Measurements from ENCODE around the gene TMEM19. TPM values are rescaled to one million over a fixed set of nuclear protein-coding genes. Genes with fewer than 3 reads are reported as not detected.

The TMEM19 gene
- total RNA-seq, 1 experiment from 2014 or later = 17.3 TPM

- no peak overlapping the region for H2AK5ac ChIP-seq (ENCODE audit: insufficient read length, low read length)
- H3K23ac ChIP-seq (ENCODE audit: insufficient read length, low read depth, low read length) = no peak overlapping the region
- H3K27ac ChIP-seq (ENCODE audit: insufficient read length, low read depth, low read length) = no peak overlapping the region
- H3K18ac ChIP-seq (ENCODE audit: insufficient read length, low read depth, low read length) = no peak overlapping the region
- H2BK15ac ChIP-seq (ENCODE audit: low read depth, low read length) = no peak overlapping the region
- no peak overlapping the region for H2AFZ ChIP-seq (ENCODE audit: low read length)
- no peak for DNase-seq
- Mint-ChIP-seq H3K9me3 (no peaks in the 10 kb centered on the region), H3K27ac (no peak overlapping the region), H3K36me3 (ENCODE audit: insufficient read depth in 1 of 3, low read depth in 3 of 3) (no peaks in the 10 kb centered on the region), H3K4me3 (no peak overlapping the region), H3K4me1 (peaks cover under 1% of the 10 kb centered on the region in 2 experiments; a peak in 3 of 4 replicates), H3K27me3 (ENCODE audit: low read depth) (no peaks in the 10 kb centered on the region)
- no peak overlapping the region for H3T11ph ChIP-seq (ENCODE audit: low read length)
- no peak overlapping the region for H3K4me2 ChIP-seq (ENCODE audit: insufficient read depth, insufficient read length, low read length)
- H2BK20ac ChIP-seq (ENCODE audit: low read depth, low read length, poor library complexity, severe bottlenecking) = no peak overlapping the region
- no peaks in the 10 kb centered on the region for H3K79me1 ChIP-seq (ENCODE audit: insufficient read depth, low read depth, low read length, poor library complexity, severe bottlenecking)
- H4K8ac ChIP-seq (replicated peaks; ENCODE audit: insufficient read length, low read depth, low read length) = no peak overlapping the region
- H4K20me1 ChIP-seq (ENCODE audit: control insufficient read depth, insufficient read depth, insufficient read length) = no peaks in the 10 kb centered on the region
- no peaks in the 10 kb centered on the region for H3K79me2 ChIP-seq (ENCODE audit: insufficient read depth, low read length)
- H3K27me3 ChIP-seq (ENCODE audit: insufficient read depth, low read length) = no peaks in the 10 kb centered on the region
- no peak overlapping the region for H3K14ac ChIP-seq (ENCODE audit: insufficient read depth, low read length)
- no peaks in the 10 kb centered on the region for H3K23me2 ChIP-seq (ENCODE audit: insufficient read length, low read depth, low read length, poor library complexity, severe bottlenecking)
- WGBS (ENCODE audit: extremely low coverage, insufficient read length, low lambda C conversion rate) = no CpG with 5 or more reads among the region's 1 CpG
- no peak overlapping the region for H3K4ac ChIP-seq (ENCODE audit: low read depth, low read length)
- H2BK5ac ChIP-seq (ENCODE audit: insufficient read length, low read length) = no peak overlapping the region
- H3K56ac ChIP-seq (ENCODE audit: insufficient read length, low read depth, low read length) = no peak overlapping the region
- TF ChIP-seq, protein P1, sequence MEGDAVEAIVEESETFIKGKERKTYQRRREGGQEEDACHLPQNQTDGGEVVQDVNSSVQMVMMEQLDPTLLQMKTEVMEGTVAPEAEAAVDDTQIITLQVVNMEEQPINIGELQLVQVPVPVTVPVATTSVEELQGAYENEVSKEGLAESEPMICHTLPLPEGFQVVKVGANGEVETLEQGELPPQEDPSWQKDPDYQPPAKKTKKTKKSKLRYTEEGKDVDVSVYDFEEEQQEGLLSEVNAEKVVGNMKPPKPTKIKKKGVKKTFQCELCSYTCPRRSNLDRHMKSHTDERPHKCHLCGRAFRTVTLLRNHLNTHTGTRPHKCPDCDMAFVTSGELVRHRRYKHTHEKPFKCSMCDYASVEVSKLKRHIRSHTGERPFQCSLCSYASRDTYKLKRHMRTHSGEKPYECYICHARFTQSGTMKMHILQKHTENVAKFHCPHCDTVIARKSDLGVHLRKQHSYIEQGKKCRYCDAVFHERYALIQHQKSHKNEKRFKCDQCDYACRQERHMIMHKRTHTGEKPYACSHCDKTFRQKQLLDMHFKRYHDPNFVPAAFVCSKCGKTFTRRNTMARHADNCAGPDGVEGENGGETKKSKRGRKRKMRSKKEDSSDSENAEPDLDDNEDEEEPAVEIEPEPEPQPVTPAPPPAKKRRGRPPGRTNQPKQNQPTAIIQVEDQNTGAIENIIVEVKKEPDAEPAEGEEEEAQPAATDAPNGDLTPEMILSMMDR (conservative IDR thresholded peaks at IDR 0.05) = no peak
- H3K9ac ChIP-seq (ENCODE audit: extremely low read depth, insufficient read length, low read length) = no peak overlapping the region
- H4K5ac ChIP-seq (ENCODE audit: insufficient read length, low read depth, low read length) = no peak overlapping the region
- no peaks in the 10 kb centered on the region for H3K4me1 ChIP-seq (ENCODE audit: insufficient read depth, low read length)
- no peak overlapping the region for H2BK120ac ChIP-seq (ENCODE audit: low read depth, low read length, poor library complexity, severe bottlenecking)
- H2BK12ac ChIP-seq (ENCODE audit: insufficient read length, low read depth, low read length) = no peak overlapping the region
- H3K9me3 ChIP-seq (ENCODE audit: control insufficient read depth, low read depth, low read length) = no peaks in the 10 kb centered on the region
- no peak overlapping the region for H4K91ac ChIP-seq (ENCODE audit: insufficient read length, low read depth, low read length)
Observed at GRCh38 chr12:71742998-71743397, 57.1 kb downstream of the TMEM19 start.
